ENCODE results near the gene SLX4. TPM values are rescaled to one million over a fixed set of nuclear protein-coding genes. Genes with fewer than 3 reads are reported as not detected.
"Not testable (repeated sequence)": the region's sequence is repeated elsewhere in the genome, so short reads cannot be mapped to it uniquely, and the experiment has no call there.

The SLX4 gene
- polyA plus RNA-seq, 5 donors: 5.6 to 6.8 (median 6.3) TPM

- no peak for DNase-seq
These were observed 30.5 kb upstream of the SLX4 start for GRCh38 chr16:3641801-3642396.

DNA sequence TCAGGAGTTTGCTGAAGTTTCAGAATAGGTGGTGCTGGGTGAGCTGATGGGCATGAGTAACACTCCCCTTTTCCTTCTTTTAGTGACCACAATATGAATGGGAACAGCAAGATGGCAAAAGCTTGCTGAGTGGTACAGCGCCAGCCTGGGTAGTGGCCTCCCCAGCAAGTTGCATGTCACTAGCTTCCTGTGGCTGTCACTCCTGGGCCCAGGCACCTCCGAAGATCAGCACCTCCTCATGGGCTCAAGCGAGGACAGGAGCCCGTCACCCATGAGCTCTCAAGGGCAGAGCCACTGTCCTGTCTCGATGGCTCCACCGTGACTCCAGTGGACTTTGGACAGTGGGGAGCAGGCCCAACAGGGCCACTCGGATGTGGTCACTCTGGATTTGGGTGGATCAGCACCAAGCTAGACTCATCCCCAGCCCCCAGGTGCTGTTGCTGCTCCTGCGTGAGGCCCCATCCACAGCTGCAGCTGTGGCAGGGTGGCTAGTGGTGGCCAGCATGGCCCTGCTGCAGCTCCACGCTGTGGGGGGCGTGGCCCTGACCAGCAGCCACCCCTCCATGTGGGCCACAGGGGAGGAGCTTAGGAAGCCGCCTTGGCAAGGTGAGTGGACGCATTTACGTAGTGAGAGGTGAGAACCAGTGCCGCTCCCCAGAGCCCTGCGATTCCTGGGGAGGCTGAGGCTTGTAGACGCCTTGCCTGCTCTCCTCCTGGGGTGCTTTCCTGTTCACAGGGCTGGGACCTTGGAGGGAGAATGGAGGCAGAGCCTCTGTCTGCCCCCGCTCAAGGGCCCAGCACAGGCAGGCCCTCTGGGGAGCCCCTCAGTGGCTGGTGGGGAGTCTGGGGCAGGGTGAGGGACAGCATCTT lies 29.5 kb upstream of the SLX4 start:
- DNase-seq: no peak

- DNase-seq: no peak
These were observed 28.8 kb upstream of the SLX4 start for GRCh38 chr16:3640207-3640606.

- no peak for DNase-seq
These were observed 27.7 kb upstream of the SLX4 start for GRCh38 chr16:3638916-3639644.

GRCh38 chr16:3637371-3637923 lies 26.0 kb upstream of the SLX4 start:
- no peak for DNase-seq

- DNase-seq: no peak
These were observed 14.7 kb upstream of the SLX4 start for GRCh38 chr16:3625911-3626732.

GRCh38 chr16:3625331-3625730 lies 13.9 kb upstream of the SLX4 start:
- no peak for DNase-seq

GRCh38 chr16:3623642-3624041 lies 12.2 kb upstream of the SLX4 start:
- DNase-seq: no peak

DNA sequence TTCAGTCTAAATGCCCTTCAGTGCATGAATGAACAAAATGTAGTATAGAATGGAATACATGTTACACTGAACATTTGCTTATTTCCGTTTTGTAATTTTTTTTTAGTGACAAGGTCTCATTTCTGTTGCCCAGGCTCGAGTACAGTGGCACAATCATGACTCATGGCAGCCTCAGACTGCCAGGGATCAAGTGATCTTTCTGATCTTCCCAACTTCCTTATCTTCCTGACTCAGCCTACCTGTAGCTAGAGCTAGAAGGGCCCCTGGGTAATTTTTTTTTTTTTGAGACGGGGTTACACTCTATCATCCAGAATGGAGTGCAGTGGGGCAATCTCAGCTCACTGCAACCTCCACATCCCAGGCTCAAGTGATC lies 7.3 kb upstream of the SLX4 start:
- no peak for DNase-seq

DNA sequence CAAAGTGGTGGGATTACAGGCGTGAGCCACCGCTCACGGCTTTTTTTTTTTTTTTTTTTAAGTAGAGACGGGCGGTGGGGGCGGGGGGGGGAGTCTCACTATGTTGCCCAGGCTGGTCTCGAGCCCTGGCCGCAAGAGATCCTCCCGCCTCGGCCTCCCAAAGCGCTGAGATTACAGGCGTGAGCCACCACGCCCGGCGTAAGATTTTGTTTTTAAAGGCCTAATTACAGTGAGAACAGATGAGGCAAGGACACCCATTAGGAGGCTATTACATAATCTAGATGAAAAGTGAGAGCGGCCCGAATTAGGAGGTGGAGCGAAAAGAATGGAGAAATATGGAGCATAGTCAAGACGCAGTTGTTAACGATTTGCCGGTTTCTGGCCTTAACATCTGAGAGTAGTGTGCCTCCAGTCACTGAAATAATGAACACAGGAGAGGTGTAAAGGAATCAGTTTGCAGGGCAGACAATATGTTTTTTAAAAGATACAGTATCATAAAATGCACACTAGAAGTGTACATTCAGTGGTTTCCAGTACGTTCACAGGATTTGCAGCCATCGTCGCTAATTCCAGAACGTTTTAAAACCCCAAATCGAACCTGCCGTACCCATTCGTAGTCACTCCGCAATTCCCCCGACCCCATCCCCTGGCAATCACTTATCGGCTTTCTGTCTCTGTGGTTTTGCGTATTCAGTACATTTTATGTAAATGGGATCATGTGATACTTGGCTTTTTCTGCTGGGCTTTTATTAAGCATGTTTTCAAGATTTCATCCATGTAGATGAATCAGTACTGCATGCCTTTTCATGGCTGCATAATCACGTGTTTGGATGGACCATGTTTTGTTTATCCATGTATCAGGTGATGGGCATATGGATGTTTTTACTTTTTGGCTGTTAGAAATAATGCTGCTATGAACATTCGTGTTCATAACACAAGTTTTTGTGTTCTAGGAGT lies 1.4 kb upstream of the SLX4 start:
- DNase-seq: no peak

GRCh38 chr16:3610698-3611145 lies 684 bp downstream of the SLX4 start:
- no peak for DNase-seq

- no peak for DNase-seq
These were observed 1.3 kb downstream of the SLX4 start for GRCh38 chr16:3609895-3610697.

- DNase-seq: not testable (repeated sequence)
These were observed 2.4 kb downstream of the SLX4 start for GRCh38 chr16:3608976-3609375.

DNA sequence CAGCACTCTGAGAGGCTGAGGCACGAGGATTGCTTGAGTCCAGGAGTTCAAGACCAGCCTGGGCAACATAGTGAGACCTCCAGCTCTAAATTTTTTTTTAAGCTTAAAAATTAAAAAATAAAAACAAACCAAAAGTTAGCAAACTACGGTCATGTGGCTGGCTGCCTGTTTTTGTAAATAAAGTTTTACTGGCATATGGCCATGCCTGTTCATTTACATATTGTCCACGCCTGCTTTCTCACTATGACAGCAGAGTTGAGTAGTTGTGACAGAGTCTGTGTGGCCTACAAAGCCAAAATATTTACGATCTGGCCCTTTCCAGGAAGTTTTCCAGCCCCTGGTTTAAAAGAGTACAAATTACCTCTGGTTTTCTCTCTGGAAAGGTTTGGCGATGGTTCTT lies 3.3 kb downstream of the SLX4 start:
- DNase-seq: no peak

GRCh38 chr16:3607634-3608033 lies 3.8 kb downstream of the SLX4 start:
- no peak for DNase-seq

GRCh38 chr16:3607161-3607560 lies 4.2 kb downstream of the SLX4 start:
- DNase-seq: no peak

DNA sequence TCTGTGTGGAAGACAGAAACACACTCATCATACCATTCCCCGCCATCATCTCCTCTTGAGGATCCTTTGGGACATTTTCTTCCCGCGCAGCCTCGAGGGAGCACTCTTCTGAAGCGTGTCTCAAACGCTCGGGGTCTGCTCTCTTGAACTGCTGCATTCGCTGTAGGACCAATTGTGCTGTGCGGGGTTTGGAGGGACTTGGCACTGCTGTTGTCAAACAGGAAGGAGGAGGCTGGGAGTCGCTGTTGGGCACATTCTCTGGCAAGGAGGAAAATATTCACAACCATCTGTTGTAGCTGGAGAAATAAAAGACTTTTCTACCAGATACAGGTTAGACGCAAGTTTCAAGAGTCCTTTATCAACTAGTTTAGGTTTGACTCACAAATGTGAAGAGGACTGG lies 5.0 kb downstream of the SLX4 start:
- DNase-seq: no peak

- no peak for DNase-seq
These were observed 9.1 kb downstream of the SLX4 start for GRCh38 chr16:3602320-3602653.

DNA sequence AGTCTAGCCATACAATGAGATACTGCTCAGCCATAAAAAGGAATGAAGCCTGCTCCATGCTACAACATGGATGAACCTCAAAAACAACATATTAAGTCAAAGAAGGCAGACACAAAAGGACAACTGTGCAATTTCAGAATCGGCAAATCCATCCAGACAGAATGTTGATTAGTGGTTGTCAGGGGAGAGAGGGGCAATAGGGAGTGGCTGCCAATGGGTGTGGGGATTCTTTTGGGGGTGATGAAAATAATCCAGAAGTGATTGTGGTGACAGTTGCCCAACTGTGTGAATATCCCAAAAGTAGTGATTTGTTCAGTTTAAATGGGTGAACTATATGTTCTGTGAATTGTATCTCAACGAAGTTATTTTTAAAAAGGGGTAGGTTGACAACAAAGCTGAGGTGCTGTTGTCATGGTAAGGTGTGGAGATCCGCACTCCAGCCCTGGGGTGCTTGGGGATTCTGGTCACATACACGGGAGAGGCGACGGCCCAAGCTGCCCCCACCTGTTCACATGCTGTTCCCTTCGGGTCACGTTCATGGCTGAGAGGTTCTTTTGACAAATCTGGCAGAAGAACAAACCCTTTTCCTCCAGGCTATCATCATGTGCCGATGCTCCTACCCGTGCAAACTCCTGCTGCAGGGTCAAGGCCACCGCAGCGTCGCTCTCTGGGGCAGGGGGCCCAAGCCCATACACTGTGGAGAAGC lies 9.6 kb downstream of the SLX4 start:
- no peak for DNase-seq

Measured in right lung (tissue), 5 donors.